ENCODE results near the gene CFHR3.
"Not testable (repeated sequence)": the region's sequence is repeated elsewhere in the genome, so short reads cannot be mapped to it uniquely, and the experiment has no call there.

CFHR3 gene

GRCh38 chr1:196801920-196802319 is 27.3 kb downstream of the CFHR3 start:
- not testable (repeated sequence) for H2AK5ac ChIP-seq (ENCODE audit: low read length, severe bottlenecking); H3K4me1 ChIP-seq (ENCODE audit: control insufficient read depth, insufficient read depth, low read depth, low read length); H3K27me3 ChIP-seq (ENCODE audit: control insufficient read depth in 1 of 2, insufficient read depth in 1 of 2, low read length in 2 of 2); H3K23ac ChIP-seq (ENCODE audit: low read length in 2 of 2); H4K91ac ChIP-seq (ENCODE audit: low read length); H3K4ac ChIP-seq (ENCODE audit: low read depth in 1 of 2, low read length in 2 of 2); H2AFZ ChIP-seq (ENCODE audit: low read depth, low read length); H3K14ac ChIP-seq (ENCODE audit: low read length in 2 of 2); H3K27ac ChIP-seq (ENCODE audit: low read length, poor library complexity, severe bottlenecking); H2BK120ac ChIP-seq (ENCODE audit: low read depth, low read length); H3K18ac ChIP-seq (ENCODE audit: low read depth in 1 of 2, low read length in 2 of 2); H3K36me3 ChIP-seq (ENCODE audit: control insufficient read depth in 1 of 2, insufficient read depth in 2 of 2, low read depth in 1 of 2, low read length in 2 of 2); H3K4me2 ChIP-seq (ENCODE audit: low read length, poor library complexity, severe bottlenecking); H2BK5ac ChIP-seq (ENCODE audit: low read depth, low read length, poor library complexity, severe bottlenecking); DNase-seq; H3K79me1 ChIP-seq (replicated peaks; ENCODE audit: low read length, poor library complexity, severe bottlenecking); H4K8ac ChIP-seq (ENCODE audit: low read length); H3K9me3 ChIP-seq (ENCODE audit: control insufficient read depth, low read length); H2BK15ac ChIP-seq (ENCODE audit: low read depth, poor library complexity, severe bottlenecking); H3K9ac ChIP-seq (ENCODE audit: low read length); H2BK12ac ChIP-seq (ENCODE audit: low read length in 2 of 2); H3K4me3 ChIP-seq (ENCODE audit: insufficient read depth in 1 of 2, low read depth in 1 of 2, low read length in 2 of 2)
- no CpG with 5 or more reads among the region's 1 CpG for WGBS

GRCh38 chr1:196808529-196809235 is 34.0 kb downstream of the CFHR3 start:
- no peak overlapping the region for H3K4ac ChIP-seq (ENCODE audit: low read depth in 1 of 2, low read length in 2 of 2)
- H3K79me1 ChIP-seq (replicated peaks; ENCODE audit: low read length, poor library complexity, severe bottlenecking) = no peaks in the 10 kb centered on the region
- 88% methylated on average over 21 of the region's 22 CpGs for WGBS

GRCh38 chr1:196817442-196817841 is 42.8 kb downstream of the CFHR3 start:
- H3K4me3 ChIP-seq (ENCODE audit: insufficient read depth in 1 of 2, low read depth in 1 of 2, low read length in 2 of 2); DNase-seq; H3K18ac ChIP-seq (ENCODE audit: low read depth in 1 of 2, low read length in 2 of 2); H4K91ac ChIP-seq (ENCODE audit: low read length); H3K23ac ChIP-seq (ENCODE audit: low read length in 2 of 2); H3K27ac ChIP-seq (ENCODE audit: low read length, poor library complexity, severe bottlenecking); H3K27me3 ChIP-seq (ENCODE audit: control insufficient read depth in 1 of 2, insufficient read depth in 1 of 2, low read length in 2 of 2); H3K79me1 ChIP-seq (replicated peaks; ENCODE audit: low read length, poor library complexity, severe bottlenecking); H3K14ac ChIP-seq (ENCODE audit: low read length in 2 of 2); H2BK120ac ChIP-seq (ENCODE audit: low read depth, low read length); H3K4me1 ChIP-seq (ENCODE audit: control insufficient read depth, insufficient read depth, low read depth, low read length); H2AFZ ChIP-seq (ENCODE audit: low read depth, low read length); H2AK5ac ChIP-seq (ENCODE audit: low read length, severe bottlenecking); H3K36me3 ChIP-seq (ENCODE audit: control insufficient read depth in 1 of 2, insufficient read depth in 2 of 2, low read depth in 1 of 2, low read length in 2 of 2); H2BK15ac ChIP-seq (ENCODE audit: low read depth, poor library complexity, severe bottlenecking); H3K4me2 ChIP-seq (ENCODE audit: low read length, poor library complexity, severe bottlenecking); H2BK5ac ChIP-seq (ENCODE audit: low read depth, low read length, poor library complexity, severe bottlenecking); H3K9me3 ChIP-seq (ENCODE audit: control insufficient read depth, low read length); H2BK12ac ChIP-seq (ENCODE audit: low read length in 2 of 2); H3K9ac ChIP-seq (ENCODE audit: low read length); H3K4ac ChIP-seq (ENCODE audit: low read depth in 1 of 2, low read length in 2 of 2); H4K8ac ChIP-seq (ENCODE audit: low read length): not testable (repeated sequence)
- 63% methylated on average over 6 of the region's 6 CpGs for WGBS

More at GRCh38 chr1:196808529-196809235, 34.0 kb downstream of the CFHR3 start:
- no peak overlapping the region for H4K8ac ChIP-seq (ENCODE audit: low read length)
- H2BK5ac ChIP-seq (ENCODE audit: low read depth, low read length, poor library complexity, severe bottlenecking) = no peak overlapping the region
- H3K27ac ChIP-seq (ENCODE audit: low read length, poor library complexity, severe bottlenecking) = no peak overlapping the region
- H4K91ac ChIP-seq (ENCODE audit: low read length) = no peak overlapping the region
- H3K18ac ChIP-seq (ENCODE audit: low read depth in 1 of 2, low read length in 2 of 2) = no peak overlapping the region
- no peak overlapping the region for H3K9ac ChIP-seq (ENCODE audit: low read length)
- H3K4me1 ChIP-seq (ENCODE audit: control insufficient read depth, insufficient read depth, low read depth, low read length) = no peaks in the 10 kb centered on the region
- H3K14ac ChIP-seq (ENCODE audit: low read length in 2 of 2) = no peak overlapping the region
- no peak overlapping the region for H2BK12ac ChIP-seq (ENCODE audit: low read length in 2 of 2)
- no peak for DNase-seq
- no peak overlapping the region for H3K4me3 ChIP-seq (ENCODE audit: insufficient read depth in 1 of 2, low read depth in 1 of 2, low read length in 2 of 2)
- no peak overlapping the region for H2AFZ ChIP-seq (ENCODE audit: low read depth, low read length)
- H3K23ac ChIP-seq (ENCODE audit: low read length in 2 of 2) = no peak overlapping the region
- no peaks in the 10 kb centered on the region for H3K27me3 ChIP-seq (ENCODE audit: control insufficient read depth in 1 of 2, insufficient read depth in 1 of 2, low read length in 2 of 2)
- H3K36me3 ChIP-seq (ENCODE audit: control insufficient read depth in 1 of 2, insufficient read depth in 2 of 2, low read depth in 1 of 2, low read length in 2 of 2) = no peaks in the 10 kb centered on the region
- H2AK5ac ChIP-seq (ENCODE audit: low read length, severe bottlenecking) = no peak overlapping the region
- no peak overlapping the region for H2BK15ac ChIP-seq (ENCODE audit: low read depth, poor library complexity, severe bottlenecking)
- H2BK120ac ChIP-seq (ENCODE audit: low read depth, low read length) = no peak overlapping the region
- H3K9me3 ChIP-seq (ENCODE audit: control insufficient read depth, low read length) = no peaks in the 10 kb centered on the region
- H3K4me2 ChIP-seq (ENCODE audit: low read length, poor library complexity, severe bottlenecking) = no peak overlapping the region

- not testable (repeated sequence) for H3K27me3 ChIP-seq (ENCODE audit: control insufficient read depth in 1 of 2, insufficient read depth in 1 of 2, low read length in 2 of 2); H3K9ac ChIP-seq (ENCODE audit: low read length); H2BK5ac ChIP-seq (ENCODE audit: low read depth, low read length, poor library complexity, severe bottlenecking); H4K91ac ChIP-seq (ENCODE audit: low read length); H4K8ac ChIP-seq (ENCODE audit: low read length); H3K27ac ChIP-seq (ENCODE audit: low read length, poor library complexity, severe bottlenecking); H3K4me3 ChIP-seq (ENCODE audit: insufficient read depth in 1 of 2, low read depth in 1 of 2, low read length in 2 of 2); H3K79me1 ChIP-seq (replicated peaks; ENCODE audit: low read length, poor library complexity, severe bottlenecking); H3K9me3 ChIP-seq (ENCODE audit: control insufficient read depth, low read length); H2AK5ac ChIP-seq (ENCODE audit: low read length, severe bottlenecking); H2BK12ac ChIP-seq (ENCODE audit: low read length in 2 of 2); DNase-seq; H3K4me2 ChIP-seq (ENCODE audit: low read length, poor library complexity, severe bottlenecking); H3K4me1 ChIP-seq (ENCODE audit: control insufficient read depth, insufficient read depth, low read depth, low read length); H3K4ac ChIP-seq (ENCODE audit: low read depth in 1 of 2, low read length in 2 of 2); H2BK120ac ChIP-seq (ENCODE audit: low read depth, low read length); H2BK15ac ChIP-seq (ENCODE audit: low read depth, poor library complexity, severe bottlenecking); H2AFZ ChIP-seq (ENCODE audit: low read depth, low read length); H3K23ac ChIP-seq (ENCODE audit: low read length in 2 of 2); H3K14ac ChIP-seq (ENCODE audit: low read length in 2 of 2); H3K36me3 ChIP-seq (ENCODE audit: control insufficient read depth in 1 of 2, insufficient read depth in 2 of 2, low read depth in 1 of 2, low read length in 2 of 2); H3K18ac ChIP-seq (ENCODE audit: low read depth in 1 of 2, low read length in 2 of 2)
- WGBS = no CpG with 5 or more reads among the region's 1 CpG
Observed at GRCh38 chr1:196819531-196819930, 44.9 kb downstream of the CFHR3 start, which contains the start of gene CFHR1. CFHR1 (plus strand) TSS chr1:196819731; CDS start chr1:196819845, 114 bp downstream.

Measured in mesenchymal stem cell (in vitro differentiated cells and primary cell).